Daoy (cell line): ENCODE results near the gene TNIP2. TPM values are rescaled to one million over a fixed set of nuclear protein-coding genes. Genes with fewer than 3 reads are reported as not detected.
"Not testable (repeated sequence)": the region's sequence is repeated elsewhere in the genome, so short reads cannot be mapped to it uniquely, and the experiment has no call there.

Source experiments
- DNase-seq: peaks from one replicate; pipeline ENCODE4 v3.0.0-alpha.2; 2015; ENCODE audit warnings: low read depth
- total RNA-seq: library from RNA; depleted of rRNA; stranded (reverse); fragments of >200 nt; shearing (Covaris generic); gene quantifications from 2 replicates; pipeline ENCODE4 v1.2.3, GENCODE V29; 2014

TNIP2 gene
- total RNA-seq, 1 experiment from 2014 or later, result 57.6 TPM

DNA sequence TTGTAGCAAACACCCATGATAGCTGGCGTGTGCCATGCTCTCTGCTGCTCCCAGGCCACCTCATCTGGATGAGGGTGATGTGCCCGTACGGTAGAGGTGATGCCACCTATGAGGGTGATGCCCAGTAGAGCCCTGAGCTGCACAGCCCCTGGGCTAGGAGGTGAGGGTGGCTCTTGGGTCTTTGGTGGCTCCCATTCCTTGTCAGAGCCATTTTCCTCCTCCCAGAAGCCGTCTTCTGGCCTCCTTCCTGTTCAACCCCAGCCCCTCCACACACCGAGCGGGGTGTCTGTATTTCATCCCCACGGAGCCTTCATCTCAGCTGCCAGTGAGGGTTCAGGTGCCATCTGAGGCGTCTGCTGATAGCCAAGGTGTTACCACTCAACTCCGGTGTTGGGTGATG, 12.0 kb upstream of the TNIP2 start:
- no peak for DNase-seq

DNA sequence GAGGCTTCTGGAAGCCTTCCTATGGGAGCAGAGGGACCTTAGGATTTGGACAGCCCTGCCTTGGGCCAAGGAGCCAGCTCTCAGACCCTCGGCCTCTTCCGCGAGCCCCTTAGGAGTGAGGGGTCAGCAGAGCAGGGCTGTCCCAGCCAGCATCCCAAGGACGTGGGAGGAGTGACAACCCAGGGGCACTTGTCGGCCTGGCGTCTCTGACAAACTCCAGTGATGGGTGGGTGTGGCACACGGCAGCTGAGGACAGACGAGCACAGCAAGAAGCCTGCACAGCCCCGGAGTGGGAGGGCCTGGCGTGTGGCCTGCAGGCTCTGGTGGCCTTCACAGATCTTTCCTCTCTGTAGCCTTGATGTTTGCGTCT, 11.6 kb upstream of the TNIP2 start:
- no peak for DNase-seq

DNA sequence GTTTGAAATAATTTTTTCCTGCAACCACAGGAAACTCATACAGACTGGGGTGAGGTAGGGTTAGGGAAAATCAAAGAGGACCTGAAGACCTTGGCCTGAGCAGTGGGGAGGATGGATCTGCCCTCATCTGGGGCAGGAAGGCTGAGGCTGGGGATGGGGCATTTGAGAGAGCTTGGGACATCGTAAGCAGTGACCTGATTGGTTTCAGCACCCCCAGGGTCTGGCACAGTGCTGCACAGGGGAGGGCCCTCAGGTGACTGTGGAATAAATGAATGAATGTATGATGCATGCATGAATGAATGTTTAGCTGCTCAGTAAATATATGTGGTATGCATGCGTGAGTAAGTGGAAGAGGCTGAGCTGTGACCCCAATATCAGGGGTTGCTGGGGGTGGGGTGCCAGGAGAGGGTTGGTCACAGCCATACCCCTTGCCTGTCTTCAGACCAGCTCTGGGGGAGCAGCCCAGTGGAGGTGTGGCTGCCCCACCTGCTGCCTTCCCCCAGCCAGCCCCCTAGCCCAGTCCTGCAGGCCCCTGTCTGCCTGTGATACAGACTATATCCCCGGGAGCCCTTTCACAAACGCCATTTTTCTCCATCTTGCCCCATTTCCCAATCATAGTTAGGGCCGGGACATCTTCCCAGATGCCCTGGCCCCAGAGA, 11.0 kb upstream of the TNIP2 start:
- DNase-seq, result no peak

DNA sequence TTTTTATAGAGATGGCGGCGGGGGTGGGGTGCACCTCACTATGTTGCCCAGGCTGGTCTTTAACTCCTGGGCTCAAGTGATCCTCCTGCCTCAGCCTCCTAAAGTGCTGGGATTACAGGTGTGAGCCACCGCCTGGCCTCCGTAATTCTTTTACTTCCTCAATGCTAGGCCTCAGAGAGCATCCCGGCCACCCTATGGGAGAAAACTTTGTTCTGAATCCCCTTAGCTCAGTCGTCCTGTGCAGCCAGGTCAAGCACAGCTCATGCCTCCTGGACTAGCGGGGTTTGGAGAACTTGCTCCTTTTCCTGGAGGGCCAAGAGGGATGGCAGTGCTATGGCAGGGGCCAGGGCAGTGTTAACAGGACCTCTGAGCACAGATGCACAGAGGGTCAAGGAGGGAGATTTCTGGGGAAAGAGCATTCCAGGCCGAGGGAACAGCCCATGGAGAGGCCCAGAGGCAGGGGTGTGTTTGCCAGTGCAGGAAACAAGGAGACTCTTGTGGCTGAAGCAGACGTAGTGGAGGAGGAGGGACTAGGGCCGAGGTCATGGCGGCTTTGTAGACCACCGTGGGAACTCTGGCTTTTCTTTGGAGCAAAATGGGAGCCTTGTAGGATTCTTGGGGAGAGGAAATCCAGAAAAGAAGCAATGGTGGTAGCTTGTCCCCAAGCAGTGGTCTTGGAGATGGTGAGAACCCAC, 9.8 kb upstream of the TNIP2 start:
- DNase-seq, result no peak

GRCh38 chr4:2763511-2763967, 7.4 kb upstream of the TNIP2 start:
- no peak for DNase-seq

DNA sequence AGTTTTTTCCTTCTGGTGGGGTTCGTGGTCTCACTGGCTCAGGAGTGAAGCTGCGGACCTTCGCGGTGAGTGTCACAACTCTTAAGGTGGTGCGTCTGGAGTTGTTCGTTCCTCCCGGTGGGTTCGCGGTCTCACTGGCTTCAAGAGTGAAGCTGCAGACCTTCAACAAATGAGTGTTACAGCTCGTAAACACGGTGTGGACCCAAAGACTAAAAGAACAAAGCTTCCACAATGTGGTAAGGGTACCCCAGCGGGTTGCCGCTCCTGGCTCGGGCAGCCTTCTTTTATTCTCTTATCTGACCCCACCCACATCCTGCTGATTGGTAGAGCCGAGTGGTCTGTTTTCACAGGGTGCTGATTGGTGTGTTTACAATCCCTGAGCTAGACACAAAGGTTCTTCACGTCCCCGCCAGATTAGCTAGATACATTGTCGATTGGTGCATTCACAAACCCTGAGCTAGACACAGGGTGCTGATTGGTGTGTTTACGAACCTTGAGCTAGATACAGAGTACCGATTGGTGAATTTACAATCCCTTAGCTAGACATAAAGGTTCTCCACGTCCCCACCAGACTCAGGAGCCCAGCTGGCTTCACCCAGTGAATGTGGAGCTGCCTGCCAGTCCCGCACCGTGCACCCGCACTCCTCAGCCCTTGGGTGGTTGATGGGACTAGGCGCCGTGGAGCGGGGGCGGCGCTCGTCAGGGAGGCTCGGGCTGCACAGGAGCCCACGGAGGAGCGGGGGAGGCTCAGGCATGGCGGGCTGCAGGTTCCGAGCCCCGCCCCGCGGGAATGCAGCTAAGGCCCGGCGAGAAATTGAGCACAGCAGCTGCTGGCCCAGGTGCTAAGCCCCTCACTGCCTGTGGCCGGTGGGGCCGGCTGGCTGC, 6.6 kb upstream of the TNIP2 start:
- DNase-seq, result not testable (repeated sequence)

GRCh38 chr4:2762048-2762447, 5.9 kb upstream of the TNIP2 start:
- DNase-seq, result no peak

DNA sequence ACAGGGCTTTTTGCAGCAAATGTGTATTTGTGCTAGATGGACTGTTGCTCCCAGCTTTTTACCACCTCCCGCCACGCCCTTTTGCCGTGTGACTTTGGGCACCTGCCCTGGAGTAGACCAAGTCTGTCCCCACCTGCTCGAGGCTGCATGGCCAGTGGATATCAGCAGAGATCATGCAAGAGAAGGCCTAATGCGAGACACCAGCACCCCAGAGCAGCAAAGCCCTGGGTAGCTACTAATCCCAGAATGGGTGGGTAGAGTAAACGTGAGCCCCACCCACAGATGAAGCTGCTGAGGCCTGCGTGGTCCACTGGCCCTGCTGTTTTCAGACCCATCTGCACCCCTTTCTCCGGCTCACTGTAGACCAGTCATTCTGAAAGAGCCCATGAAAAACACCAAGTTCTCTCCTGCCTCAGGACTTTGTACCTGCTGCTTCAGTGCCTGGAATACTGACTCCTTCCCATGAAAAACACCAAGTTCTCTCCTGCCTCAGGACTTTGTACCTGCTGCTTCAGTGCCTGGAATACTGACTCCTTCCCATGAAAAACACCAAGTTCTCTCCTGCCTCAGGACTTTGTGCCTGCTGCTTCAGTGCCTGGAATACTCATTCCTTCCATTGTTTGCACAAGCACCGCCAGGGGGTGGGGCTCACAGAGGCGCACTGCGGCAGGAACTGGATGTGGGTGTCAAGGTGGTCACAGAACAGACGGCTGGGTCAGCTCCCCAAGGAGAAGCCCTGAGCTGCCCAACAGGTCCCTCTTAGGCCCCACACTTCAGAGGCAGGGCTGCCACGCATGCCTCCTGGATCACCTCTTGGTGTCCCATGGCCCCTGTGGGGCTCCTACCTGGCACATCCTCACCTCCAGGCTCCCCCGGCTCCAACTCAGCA, 5.1 kb upstream of the TNIP2 start:
- DNase-seq, result no peak

- no peak for DNase-seq
Observed at GRCh38 chr4:2757426-2757825, 1.3 kb upstream of the TNIP2 start.

DNA sequence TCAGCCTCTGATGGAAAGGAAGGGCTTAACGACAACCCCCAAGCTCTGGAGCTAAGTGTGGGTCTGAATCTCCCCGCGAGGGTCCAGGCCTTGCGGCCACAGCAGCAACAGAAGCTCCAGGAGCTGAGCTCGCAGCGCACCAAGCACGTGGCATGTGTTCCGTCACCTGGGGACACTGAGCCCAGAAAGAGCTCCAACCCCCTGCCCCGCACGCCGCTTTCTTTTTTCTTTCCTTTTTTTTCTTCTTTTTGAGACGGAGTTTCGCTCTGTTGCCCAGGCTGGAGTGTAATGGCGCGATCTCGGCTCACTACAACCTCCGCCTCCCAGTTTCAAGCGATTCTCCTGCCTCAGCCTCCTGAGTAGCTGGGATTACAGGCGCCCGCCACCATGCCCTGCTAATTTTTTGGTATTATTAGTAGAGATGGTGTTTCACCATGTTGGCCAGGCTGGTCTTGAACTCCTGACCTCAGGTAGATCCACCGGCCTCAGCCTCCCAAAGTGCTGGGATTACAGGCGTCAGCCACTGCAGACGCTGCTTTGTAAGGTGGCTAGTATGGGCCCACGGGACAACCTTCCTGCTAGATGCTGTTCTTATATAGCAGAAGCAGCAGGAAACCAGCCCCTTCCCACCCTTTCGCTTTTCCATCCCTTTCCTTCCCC, 685 bp upstream of the TNIP2 start:
- DNase-seq, result no peak

DNA sequence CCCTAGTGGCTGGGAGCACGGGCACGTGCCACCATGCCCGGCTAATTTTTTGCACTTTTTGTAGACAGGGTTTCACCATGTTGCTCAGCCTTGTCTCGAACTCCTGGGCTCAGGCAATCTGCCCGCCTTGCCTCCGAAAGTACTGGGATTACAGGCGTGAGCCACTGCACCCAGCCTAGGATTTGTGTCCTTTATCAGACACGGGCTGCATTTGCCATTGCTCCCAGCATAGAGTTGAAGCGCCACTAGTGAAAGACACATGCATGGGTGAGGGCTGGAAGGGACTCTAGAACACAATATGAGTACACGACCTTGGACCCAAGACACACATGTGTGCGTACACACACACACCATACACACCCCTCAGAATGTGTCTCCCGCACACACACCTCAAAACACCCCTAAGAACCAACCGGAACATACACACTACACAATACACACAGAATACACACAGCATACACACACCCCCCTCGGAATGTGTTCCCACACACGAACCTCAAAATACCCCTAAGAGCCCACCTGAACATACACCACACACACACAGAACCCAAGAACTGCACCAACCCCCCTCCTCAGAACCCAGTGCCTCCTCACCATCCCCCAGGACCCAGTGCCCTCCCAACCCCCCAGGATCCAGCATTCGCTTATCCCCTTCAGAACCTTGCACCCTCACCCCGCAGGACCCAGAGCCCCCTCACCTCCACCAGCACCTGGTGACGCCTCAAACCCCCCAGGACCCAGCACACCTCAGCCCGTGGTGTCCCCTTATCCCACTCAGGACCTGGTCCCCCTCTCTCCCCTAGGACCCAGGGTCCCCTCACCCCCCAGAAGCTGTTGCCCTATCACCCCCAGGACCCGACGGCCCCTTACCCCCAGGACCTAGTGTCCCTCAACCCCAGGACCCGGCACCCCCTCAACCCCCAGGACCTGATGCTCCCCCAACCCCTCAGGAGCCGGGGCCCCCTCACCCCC, 1.0 kb downstream of the TNIP2 start:
- no peak for DNase-seq

GRCh38 chr4:2753436-2753835, 2.7 kb downstream of the TNIP2 start:
- no peak for DNase-seq

GRCh38 chr4:2750719-2751605, 5.2 kb downstream of the TNIP2 start:
- no peak for DNase-seq

- no peak for DNase-seq
Observed at GRCh38 chr4:2746891-2747695, 9.0 kb downstream of the TNIP2 start.

GRCh38 chr4:2745981-2746806, 9.9 kb downstream of the TNIP2 start:
- peak; percentile 86 for DNase-seq

- no peak for DNase-seq
Observed at GRCh38 chr4:2745516-2745915, 10.6 kb downstream of the TNIP2 start.
